ENCODE measurements around the gene ALG11. TPM values are rescaled to one million over a fixed set of nuclear protein-coding genes. Genes with fewer than 3 reads are reported as not detected.

ALG11 gene
- total and polyA plus RNA-seq, 4 donors, result 5.4 to 34.5 (median 11.9) TPM

GRCh38 chr13:51967482-51968446, 44.4 kb upstream of the ALG11 start:
- WGBS, result 89% methylated on average over 8 of the region's 8 CpGs
- Histone ChIP-seq H3K4me1 (ENCODE audit: control insufficient read depth in 4 of 4, insufficient read depth in 4 of 4, low read length in 3 of 4) (peaks cover 0 to 2% (median 0%) of the 10 kb centered on the region in 4 donors), H3K4me3 (ENCODE audit: low read depth in 1 of 3, low read length in 3 of 3) (no peak overlapping the region), H3K9ac (ENCODE audit: low read depth in 1 of 2, low read length in 2 of 2) (no peak overlapping the region), H3K27ac (ENCODE audit: low read depth in 1 of 2, low read length in 2 of 2) (no peak overlapping the region), H3K9me3 (ENCODE audit: control insufficient read depth in 4 of 4, low read length in 3 of 4) (no peaks in the 10 kb centered on the region), H3K27me3 (ENCODE audit: control insufficient read depth in 4 of 4, insufficient read depth in 4 of 4, low read length in 3 of 4) (no peaks in the 10 kb centered on the region), H3K36me3 (ENCODE audit: control insufficient read depth in 4 of 4, insufficient read depth in 3 of 4, low read depth in 1 of 4, low read length in 3 of 4) (peaks cover 1 to 25% (median 14%) of the 10 kb centered on the region in 4 donors)
- DNase-seq (ENCODE audit: low spot score), result no peak
- no peak for TF ChIP-seq RXRA (IDR thresholded peaks at IDR 0.05)
- TF ChIP-seq SP1 (IDR thresholded peaks at IDR 0.05), result no peak
- TF ChIP-seq REST (IDR thresholded peaks at IDR 0.05), result no peak
- TF ChIP-seq ZBTB33 (IDR thresholded peaks at IDR 0.05), result no peak
- no peak for TF ChIP-seq EGR1 (IDR thresholded peaks at IDR 0.05; ENCODE audit: low read depth in 2 of 2)
- TF ChIP-seq NR2F2 (IDR thresholded peaks at IDR 0.05), result no peak
- no peak for TF ChIP-seq FOXA1 (IDR thresholded peaks at IDR 0.05)
- TF ChIP-seq, protein P1, sequence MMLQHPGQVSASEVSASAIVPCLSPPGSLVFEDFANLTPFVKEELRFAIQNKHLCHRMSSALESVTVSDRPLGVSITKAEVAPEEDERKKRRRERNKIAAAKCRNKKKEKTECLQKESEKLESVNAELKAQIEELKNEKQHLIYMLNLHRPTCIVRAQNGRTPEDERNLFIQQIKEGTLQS (IDR thresholded peaks at IDR 0.05), result no peak
- no peak for TF ChIP-seq GABPA (IDR thresholded peaks at IDR 0.05 in 1 of 2, conservative IDR thresholded peaks at IDR 0.05 in 1 of 2)

DNA sequence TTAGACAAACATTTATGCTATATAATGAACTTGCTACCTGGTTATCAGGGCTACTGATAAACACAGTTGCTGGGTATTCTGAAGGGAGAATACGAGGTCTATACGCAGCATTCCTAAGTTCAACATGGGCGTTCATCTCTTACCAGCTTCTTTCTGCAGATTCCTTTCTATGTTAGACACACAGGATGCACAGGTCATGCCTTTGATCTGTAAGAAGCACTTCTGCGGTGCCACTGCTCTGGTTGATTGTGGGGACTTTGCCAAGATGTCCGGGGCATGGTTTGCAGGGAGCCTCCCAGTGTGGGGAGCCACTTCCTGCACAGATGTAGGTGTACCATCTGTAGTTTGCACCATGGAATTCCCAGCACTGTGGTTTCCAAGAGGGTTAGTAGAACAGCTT, 41.8 kb upstream of the ALG11 start:
- Histone ChIP-seq H3K9ac (ENCODE audit: low read depth in 1 of 2, low read length in 2 of 2) (no peak overlapping the region), H3K4me1 (ENCODE audit: control insufficient read depth in 4 of 4, insufficient read depth in 4 of 4, low read length in 3 of 4) (peaks cover 0 to 2% (median 0%) of the 10 kb centered on the region in 4 donors), H3K27me3 (ENCODE audit: control insufficient read depth in 4 of 4, insufficient read depth in 4 of 4, low read length in 3 of 4) (no peaks in the 10 kb centered on the region), H3K27ac (ENCODE audit: low read depth in 1 of 2, low read length in 2 of 2) (no peak overlapping the region), H3K4me3 (ENCODE audit: low read depth in 1 of 3, low read length in 3 of 3) (no peak overlapping the region), H3K9me3 (ENCODE audit: control insufficient read depth in 4 of 4, low read length in 3 of 4) (no peaks in the 10 kb centered on the region), H3K36me3 (ENCODE audit: control insufficient read depth in 4 of 4, insufficient read depth in 3 of 4, low read depth in 1 of 4, low read length in 3 of 4) (peaks cover 0 to 21% (median 21%) of the 10 kb centered on the region in 4 donors)
- TF ChIP-seq, protein P2, sequence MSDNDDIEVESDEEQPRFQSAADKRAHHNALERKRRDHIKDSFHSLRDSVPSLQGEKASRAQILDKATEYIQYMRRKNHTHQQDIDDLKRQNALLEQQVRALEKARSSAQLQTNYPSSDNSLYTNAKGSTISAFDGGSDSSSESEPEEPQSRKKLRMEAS (IDR thresholded peaks at IDR 0.05), result no peak
- TF ChIP-seq NR2F2 (IDR thresholded peaks at IDR 0.05) (no peak), TAF1 (conservative IDR thresholded peaks at IDR 0.05) (no peak), HNF4A (conservative IDR thresholded peaks at IDR 0.05) (no peak), HNF4G (IDR thresholded peaks at IDR 0.05) (no peak), YY1 (IDR thresholded peaks at IDR 0.05) (no peak), EGR1 (IDR thresholded peaks at IDR 0.05; ENCODE audit: low read depth in 2 of 2) (no peak), FOXA2 (IDR thresholded peaks at IDR 0.05) (no peak), JUND (IDR thresholded peaks at IDR 0.05) (no peak), REST (IDR thresholded peaks at IDR 0.05) (no peak), ZBTB33 (IDR thresholded peaks at IDR 0.05) (no peak)
- TF ChIP-seq, protein P1 (IDR thresholded peaks at IDR 0.05), result no peak
- WGBS, result 82% methylated on average over 5 of the region's 5 CpGs
- DNase-seq (ENCODE audit: low spot score), result no peak

Measured in liver (tissue), 9 donors.